DMS53 treated with DMSO at 0.1 percent for 48 hours (cell line): Measurements from ENCODE around the gene SOD3.

Experiments
- DNase-seq: peaks from one replicate; lab custom pipeline; 2025; ENCODE audit not compliant: unreplicated experiment; lab: John Stamatoyannopoulos, UW

Gene SOD3

DNA sequence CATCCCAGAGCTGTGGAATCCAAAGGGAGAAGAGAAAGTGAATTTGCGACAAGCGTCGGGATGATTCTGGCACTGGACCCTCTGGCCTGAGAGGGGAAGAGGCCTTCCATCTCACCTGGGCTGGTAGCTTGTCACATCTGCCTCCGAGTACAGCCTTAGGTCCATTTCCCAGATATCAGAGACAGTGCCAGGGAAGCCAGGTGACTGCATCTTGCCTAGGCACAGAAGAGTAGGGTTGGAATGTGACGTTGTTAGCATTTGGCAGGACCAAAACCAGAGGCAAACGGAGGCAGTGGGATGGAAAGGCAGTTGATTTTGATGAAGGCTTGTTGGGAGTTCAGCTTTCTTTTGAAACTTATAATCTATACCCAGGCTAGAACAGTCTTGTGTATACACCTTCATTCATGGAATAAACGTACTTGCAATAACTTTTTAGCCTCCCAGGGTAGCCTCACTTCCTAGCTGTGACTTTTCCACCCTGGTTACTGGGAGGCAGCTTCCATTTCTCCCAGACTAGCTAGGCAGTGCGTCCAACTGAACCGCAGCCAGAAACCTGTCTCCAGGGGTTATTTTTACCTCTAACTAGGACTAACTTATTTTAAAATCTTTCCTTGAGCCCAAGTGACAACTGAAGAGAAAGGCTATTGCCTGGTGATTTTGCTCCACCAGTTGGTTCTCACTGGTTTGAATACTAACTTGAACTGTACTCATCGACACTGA, 5.9 kb downstream of the SOD3 start:
- DNase-seq = no peak

DNA sequence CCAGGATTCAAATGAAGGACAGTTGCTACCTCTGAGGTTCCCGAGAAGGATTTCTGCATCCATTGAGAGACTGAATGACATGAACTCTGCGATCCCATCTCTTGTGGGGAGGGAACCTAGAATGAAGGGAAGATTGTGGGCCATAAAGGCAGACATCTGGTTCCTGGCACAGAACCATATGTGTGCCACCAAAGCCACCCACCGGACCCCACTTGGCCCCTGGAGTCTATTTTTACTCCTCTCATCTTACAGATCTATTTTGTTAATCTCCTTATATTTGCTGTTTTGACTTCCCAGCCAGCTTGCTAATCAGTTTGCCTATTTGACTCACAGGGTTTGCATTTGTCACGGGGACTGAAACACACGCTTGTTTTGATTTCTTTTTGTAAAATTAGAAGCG, 7.3 kb downstream of the SOD3 start:
- DNase-seq = no peak

DNA sequence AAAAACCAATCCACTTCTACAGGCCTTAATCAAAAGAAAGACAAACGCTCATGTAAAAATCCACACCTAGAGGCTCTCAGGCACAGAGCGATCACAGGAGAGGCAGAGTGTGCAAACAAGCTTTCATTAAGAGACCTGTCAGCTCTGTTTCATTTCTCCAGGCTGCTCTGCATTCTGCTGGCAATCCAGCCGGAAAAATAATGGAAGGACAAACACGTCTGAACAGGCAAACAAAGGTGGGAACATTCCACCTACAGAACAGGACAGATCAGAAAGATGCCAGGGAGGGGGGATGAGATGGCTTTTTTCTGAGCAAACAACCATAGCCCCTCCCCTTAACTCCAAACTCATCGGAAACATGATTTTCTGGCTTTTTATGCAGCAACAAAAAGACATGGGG, 9.7 kb downstream of the SOD3 start:
- no peak for DNase-seq

DNA sequence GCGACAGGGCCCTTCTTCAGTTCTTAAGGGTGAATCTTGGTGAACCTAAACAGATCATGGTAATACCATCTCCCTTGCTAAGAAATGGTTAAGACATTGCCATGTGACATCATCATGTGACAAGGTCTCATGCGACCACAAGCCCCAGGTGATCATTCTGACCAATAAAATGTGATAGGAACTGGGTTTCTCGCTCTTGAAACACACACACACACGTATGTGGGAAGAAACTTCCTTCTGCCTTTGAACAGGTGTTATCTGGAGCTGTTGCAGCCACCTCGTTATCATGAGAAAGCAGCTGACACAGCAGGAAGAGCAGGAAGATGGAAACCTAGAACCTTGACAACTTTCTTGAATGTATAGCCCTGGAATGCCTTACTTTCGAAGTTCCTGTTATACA, 10.2 kb downstream of the SOD3 start:
- no peak for DNase-seq

DNA sequence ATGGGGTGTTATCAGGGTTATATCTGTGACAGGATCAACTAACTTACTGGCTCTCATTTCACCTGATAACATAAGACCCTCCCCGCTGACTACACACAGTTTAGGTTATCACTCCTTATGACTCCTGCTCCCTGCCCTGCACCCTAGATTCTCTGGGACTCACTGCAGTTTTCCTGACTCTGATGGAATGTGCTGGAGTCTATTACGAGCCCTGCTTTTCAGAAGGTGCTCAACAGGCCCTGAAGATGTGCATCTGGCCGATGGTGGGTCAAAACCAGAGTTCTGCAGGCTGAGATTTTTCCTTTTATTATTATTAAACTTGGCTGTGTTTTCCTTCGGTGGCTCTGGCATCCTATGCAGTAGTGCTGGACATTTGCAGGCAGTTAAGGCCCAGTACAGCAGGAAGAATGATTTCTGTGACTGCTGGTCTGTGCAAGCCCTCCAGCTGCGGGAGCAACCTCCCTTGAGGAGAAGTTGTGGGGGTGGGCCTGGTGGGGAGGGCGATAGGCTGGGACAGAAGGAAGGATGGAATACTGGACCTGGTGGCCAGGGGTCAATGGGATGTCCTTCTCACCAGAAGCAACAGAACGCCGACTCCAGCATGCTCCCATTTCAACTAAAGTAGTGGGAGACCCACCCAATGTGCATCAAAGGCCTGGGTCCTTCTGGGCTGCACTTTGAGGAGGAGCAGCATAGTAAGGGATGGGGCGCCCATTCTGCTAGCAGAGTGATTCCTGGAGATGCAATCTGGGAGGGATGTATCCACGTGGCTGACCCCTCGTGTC, 11.0 kb downstream of the SOD3 start:
- no peak for DNase-seq

DNA sequence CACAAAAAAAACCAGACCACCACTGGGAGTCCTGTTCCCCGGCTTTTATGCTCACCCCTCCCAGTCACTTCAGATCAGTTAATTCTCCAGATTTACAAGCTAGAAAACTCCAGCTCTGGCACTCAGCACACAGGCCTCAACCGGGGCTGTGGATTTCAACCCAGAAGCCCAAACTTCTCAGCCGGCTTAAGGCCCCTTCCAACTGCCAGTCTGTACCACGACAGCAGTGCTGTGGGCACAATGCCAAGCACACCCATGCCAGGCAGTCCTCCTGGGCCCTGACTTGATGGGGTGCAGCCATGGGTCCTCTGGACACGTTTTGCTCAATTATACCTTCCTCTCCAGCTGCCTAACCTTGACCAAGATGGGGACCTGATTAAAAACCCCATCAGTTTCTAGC, 12.2 kb downstream of the SOD3 start:
- DNase-seq = no peak

DNA sequence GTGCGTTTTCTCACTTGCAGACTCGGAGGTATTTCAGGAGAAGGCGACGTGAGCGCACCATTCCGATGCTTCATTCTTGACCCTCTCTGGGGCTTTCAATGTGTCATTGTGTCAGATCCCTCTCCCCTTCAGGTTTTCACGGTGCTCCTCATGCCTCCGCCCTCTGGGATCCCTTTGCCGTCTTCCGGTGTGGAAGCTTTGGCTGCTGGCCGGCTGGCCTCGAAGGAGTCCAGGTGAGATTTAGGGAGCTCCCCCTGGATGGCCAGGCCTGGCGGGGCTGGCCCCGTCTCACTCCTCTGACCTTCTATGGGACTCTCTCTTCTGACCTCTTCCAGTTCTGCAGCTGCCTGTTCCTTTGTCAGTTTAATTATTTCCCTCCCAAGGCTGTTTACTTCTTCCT, 12.9 kb downstream of the SOD3 start:
- DNase-seq = no peak

DNA sequence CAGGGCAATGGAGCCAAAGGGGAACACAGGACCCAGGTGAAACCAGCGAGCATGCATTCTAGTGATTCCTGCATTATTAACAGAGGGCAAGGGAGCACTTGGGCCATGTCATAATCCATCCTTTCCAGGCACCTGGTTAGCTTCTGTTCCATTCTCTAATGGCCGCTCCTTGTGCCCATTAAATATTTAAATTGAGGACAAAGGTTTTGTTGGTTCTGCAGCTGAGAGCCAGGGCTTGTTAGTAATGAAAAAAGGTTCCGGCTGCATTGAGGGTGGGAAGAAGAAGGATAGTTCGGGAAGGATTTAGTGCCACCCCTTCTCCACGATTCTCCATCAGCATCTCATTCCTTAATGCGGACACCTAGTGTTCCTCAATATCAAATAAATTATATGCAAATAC, 13.6 kb downstream of the SOD3 start:
- DNase-seq = no peak

DNA sequence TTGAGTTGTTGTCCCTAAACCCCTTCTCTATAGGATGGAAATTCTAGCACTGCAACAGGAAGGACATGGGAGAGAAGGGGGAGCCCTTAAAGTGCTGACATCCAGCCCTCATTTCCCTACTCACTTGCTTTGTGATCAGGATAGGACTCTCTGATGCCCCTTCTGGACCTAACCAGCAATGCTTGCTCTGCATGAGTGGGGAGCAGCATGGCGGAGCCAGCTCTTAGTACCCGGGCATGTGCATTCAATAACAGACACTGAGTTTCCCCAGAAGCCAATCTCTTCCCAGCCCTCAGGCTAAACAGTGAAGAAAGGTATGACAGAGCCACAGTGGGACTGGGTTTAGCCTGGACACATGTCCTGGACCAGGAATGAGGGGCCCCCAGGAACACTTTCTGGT, 14.0 kb downstream of the SOD3 start:
- no peak for DNase-seq

DNA sequence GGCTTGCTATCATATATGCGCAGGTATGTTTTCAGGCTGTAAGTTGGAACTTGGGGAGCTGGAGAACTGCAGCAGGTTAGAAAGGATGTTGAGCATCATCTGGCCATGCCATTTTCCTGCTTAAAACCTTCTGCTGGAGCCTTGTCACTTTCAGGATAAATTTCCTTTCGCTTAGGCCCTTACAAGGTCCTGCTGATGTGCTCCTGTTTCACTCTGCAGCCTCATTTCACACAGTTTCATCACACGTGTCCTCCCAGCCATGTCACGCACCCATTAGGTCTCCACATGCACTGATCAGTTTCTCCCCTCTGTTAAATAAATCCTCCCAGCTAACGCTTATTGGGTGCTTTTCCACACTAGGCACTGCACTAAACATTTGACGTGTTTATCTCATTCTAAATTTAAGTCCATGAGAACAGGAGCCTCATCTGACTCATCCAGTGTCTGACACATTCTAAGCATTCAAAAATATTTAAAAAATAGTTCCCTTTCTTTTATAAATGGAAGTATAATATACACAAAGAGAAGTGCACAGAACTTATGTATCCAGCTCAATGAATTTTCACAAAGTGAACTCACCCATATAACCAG, 14.5 kb downstream of the SOD3 start:
- no peak for DNase-seq

DNA sequence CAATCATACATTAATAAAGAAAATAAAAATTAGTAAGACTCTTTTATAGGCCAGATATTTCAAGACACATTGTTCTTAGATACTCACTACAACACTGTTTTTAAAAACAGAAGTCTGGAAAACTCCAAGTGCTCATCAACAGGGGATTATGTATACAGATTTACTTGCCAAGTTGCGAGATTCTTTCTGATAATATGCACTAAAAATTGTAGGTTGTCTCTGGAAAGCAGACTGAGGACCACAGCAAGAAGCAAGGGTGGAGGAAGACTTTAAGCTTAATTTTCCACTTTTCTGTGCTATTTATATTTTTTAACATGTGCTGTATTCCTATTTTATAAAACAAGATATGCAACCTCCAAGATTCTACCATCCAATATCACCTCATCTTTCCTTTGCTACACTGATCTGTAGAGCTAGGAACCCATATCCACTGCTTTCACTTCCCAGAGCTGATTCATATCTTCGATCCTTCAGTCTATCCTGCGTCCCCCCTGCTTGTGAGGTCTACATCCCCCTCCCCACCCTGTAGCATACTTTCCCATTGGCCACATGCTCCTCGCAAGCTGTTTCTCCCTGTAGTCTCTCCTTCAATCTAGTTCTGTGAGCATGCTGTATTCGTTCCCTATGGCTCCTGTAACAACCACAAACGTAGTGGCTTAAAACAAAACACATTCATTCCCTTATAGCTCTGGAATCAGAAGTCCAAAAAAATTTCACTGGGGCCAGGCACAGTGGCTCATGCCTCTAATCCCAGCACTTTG, 15.7 kb downstream of the SOD3 start:
- DNase-seq = no peak

DNA sequence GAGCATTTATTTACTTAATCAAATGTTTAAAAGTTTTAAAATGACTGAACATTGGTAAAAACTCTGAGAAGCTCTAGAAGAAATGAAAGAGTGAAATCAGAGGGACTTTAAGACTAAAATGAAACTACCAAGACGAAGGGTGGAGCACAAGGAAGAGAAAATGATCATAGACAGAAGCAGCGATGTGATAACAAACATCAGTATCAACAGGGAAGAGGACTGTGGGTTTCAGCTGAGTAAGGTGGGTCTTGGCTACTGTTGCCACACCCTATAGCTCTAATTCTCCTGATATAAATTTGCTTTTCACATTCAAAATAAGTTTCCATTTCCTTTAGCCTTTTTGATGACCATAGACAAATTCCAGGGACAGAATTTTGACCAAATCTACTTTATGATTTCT, 18.4 kb downstream of the SOD3 start:
- no peak for DNase-seq

DNA sequence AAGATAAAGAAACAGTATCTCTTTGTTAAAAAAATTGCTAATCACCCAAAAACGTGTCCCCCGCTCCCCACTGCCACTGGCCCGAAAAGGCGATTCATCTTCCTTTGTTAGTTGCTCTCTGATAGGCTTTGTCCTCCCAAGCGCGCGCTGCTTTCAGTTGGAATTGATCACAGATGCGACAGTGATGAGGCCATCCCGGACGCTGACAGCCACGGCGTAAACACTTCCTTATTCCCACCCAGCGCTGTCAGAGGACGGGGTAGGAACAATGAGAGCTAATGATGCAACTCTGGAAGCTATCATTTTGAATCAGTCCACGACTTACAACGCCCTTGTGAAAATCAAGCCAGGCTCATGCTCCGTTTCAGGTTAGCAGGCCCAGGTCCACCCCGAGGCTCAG, 21.4 kb downstream of the SOD3 start:
- no peak for DNase-seq

DNA sequence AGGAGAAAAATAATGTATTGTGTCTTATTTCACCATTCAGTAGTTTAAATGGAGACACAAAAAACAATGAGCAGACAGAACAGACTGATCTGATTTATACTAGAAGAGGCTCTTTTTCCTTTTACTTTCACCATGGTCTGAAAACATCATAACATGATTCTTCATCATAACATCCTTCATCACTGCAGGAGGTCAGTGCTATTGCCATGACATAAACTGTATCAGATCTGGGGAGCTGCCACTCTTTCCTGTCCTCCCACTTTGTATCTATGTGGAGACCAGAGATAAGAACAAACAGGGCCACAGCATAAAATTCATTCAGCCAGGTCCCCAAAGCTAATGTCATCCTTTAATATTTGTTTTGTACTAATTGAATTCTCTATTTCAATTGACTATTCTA, 25.2 kb downstream of the SOD3 start:
- DNase-seq = no peak

DNA sequence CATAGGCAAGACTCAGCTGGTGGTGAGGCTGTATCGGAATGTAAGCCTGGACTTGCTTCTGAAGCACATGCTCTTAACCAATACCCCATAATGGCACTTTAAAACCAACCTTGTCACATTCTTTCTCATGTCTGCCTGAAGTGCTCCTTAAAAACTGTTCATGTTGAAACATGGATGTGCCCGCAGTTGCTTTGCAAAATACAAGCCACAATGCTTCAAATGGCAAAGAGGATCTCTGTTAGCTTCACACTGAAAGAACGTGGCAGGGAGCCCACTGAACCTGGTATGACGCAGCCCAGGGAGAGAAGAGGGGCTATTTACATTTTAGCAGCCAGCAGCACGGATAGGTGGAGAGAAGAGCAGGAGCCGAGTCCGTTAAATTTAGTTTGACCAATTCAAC, 29.3 kb downstream of the SOD3 start:
- DNase-seq = no peak

DNA sequence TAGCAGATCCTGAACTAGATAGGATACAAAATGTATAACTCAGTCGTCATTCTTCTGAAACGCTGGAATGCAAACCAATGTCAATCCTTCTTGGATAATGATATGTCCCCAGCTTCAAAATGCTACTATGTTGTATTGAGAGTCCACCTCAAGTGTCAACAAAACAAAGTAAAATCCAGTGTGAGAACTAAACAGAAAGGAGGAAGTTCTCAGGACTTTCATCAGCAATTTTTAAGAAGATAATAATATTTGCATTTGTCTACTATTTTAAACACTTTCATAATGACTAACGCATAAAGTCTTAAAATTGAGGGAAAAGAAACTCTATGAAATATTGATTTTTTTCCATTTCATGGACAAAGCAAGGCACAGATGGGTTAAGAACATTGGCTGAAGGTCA, 36.3 kb downstream of the SOD3 start:
- DNase-seq = no peak

DNA sequence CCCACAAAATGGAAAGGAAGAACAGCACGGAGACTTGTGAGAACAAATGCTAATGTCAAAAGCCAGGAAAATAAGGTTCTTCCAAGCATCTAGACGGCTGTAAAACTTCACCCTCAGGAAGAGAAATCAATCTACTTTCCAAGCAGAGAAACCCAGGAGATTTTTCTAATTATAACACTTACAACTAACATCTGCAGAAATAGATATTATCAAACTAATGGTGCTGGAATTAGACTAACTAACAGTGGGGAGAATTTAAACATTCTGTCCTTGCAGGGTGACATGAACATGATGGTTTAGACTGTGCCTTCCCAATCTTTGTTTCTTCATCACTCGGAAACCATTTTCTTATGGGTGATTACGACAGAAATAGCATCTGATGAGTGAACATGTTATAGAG, 40.3 kb downstream of the SOD3 start:
- no peak for DNase-seq

DNA sequence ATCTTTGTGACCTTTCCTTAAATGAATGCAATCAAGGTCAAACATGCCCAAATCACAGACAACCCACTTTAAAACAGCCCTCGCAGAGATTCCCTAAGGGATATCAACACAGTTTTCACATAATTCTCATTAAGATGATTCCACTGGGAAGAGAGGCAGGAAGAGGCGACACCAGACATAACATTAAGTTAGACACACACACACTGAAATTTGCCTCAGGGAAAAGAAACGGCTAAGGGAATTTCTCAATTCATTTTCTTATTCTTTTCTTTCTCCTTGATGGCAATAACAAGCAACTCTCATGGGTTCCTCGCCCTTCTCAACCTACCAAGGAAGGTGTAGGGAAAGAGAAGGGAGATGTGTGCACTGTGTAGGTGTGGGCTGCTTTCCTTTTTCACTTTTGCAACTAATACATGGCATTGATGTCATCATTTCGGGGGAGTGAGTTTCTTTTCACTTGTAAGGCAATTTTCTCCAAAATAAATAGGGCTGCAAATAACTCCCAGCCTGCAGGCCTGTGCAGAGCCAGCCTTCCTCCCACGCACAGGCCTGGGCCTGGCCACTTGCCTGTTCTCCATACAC, 41.4 kb downstream of the SOD3 start:
- DNase-seq = no peak

DNA sequence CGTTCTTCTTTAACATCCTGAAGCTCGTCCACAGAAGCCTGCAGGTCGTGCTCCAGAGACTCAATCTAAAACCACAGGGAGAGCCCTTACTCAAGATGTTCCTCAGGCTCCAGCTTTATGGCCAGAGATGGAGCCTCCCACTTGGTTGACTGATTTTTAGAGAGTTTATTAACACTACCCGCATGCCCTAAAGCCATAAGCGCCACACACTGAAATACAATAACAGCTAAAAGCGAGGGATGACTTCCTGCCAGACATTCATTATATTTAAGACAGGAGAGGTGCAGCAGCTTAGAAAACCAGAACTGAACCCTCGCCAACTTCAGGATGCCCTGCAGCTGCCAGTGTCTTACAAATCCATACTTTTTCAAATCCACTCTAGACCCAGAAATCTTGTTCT, 42.0 kb downstream of the SOD3 start:
- DNase-seq = no peak

DNA sequence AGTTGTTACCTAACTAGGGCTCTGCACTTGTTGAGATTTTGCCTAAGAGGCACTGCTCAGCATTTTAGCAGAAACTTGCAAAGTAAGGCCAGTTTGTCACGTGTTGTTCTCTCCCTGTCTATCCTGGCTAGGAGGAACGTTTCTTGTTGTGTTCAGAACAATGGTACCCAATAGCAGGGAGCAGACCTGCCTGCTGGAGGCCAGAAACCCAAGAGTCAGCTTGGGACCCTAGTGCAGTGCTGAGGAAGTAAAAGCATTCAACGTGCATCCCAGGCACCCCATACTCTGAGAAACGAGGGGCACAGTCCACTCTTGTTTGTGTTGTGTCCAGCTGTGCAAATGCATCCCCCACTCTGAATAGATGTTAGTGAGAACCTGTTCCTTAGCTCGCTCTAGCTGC, 42.4 kb downstream of the SOD3 start:
- DNase-seq = no peak

DNA sequence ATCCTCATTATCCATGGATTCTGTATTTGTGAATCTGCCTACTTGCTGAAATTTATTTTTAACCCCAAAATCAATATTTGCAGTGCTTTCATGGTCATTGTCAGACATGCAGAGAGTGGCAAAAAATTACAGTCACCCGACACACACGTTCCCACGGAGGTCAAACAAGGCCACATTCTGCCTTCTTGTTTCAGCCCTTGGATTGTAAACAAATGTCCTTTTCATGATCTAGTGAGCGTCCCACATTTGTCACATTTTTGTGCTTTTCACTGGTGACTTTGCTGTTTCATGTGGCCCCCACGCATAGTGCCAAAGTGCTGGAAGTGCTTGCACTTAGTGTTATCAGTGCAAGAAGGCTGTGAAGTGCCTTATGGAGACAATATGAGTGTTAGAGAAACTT, 45.0 kb downstream of the SOD3 start:
- DNase-seq = peak; percentile 39
